H1 (cell line): ENCODE measurements around the gene STIMATE. TPM values are rescaled to one million over a fixed set of nuclear protein-coding genes. Genes with fewer than 3 reads are reported as not detected.

Experiments used
- ASH2L ChIP-seq: fragments of 200-600, 300-600 bp; sonication (generic); IDR thresholded peaks from one replicate; pipeline ENCODE4 v1.7.1; 2017; ENCODE audit warnings: low read length
- NANOG ChIP-seq: IDR thresholded peaks from 2 replicates; pipeline ENCODE4 v1.6.1; 2011; ENCODE audit warnings: low read length, low read depth, mild to moderate bottlenecking, inconsistent platforms; ENCODE audit not compliant: insufficient read depth, poor library complexity, severe bottlenecking
- RFX5 ChIP-seq: IDR thresholded peaks from 2 replicates; pipeline ENCODE4 v1.6.1; 2011; ENCODE audit warnings: low read depth, low read length, improper control_type of control experiment, borderline replicate concordance
- ZNF274 ChIP-seq: IDR thresholded peaks from 2 replicates; pipeline ENCODE4 v1.7.0; 2012; ENCODE audit warnings: low read length, borderline replicate concordance; ENCODE audit errors: extremely low read depth
- polyA plus RNA-seq, 7 experiments: library from polyadenylated mRNA; depleted of rRNA in 3 of 7; stranded (reverse) in 5 of 7; unstranded in 2 of 7; fragments of >200 nt in 5 of 7; fragments of 200-250 nt in 2 of 7; gene quantifications; 1 replicate in 5 of 7; 2 replicates in 1 of 7; 4 replicates in 1 of 7; pipeline versions ENCODE4 v1.2.1 to v1.2.3, GENCODE V29; 2011 to 2013; ENCODE audit warnings: missing spikeins in 2 of 7, mixed read lengths in 2 of 7
- total RNA-seq: library from RNA; stranded (reverse); fragmentation: NEBNext Ultra II Directional; extraction: Animal tissue kit (Norgen Biotek cat#: 25700); gene quantifications from 2 replicates; pipeline ENCODE4 v1.2.1, GENCODE V29; 2021

The STIMATE gene
- total and polyA plus RNA-seq, 2 of the 8 experiments (the other 6 are each of a cell fraction or from before 2014, with no cell fraction given): 17.5 to 22.1 TPM

GRCh38 chr3:52809149-52809548 is 88.2 kb downstream of the STIMATE start (continued):
- TF ChIP-seq ASH2L: no peak
- no peak for TF ChIP-seq RFX5
- TF ChIP-seq ZNF274: no peak
- no peak for TF ChIP-seq NANOG
